Thyroid gland (tissue), 4 donors: ENCODE data around the gene HCST.

Source experiments
- POLR2A ChIP-seq, 2 donors: fragments of 450-650 bp; IDR thresholded peaks; one replicate each; pipeline ENCODE4 v1.6.1; 2017; ENCODE audit warnings: antibody characterized with exemption in 2 of 2, mild to moderate bottlenecking in 2 of 2, moderate library complexity in 1 of 2
- TF ChIP-seq, protein P1 (sequence below), 6 experiments: fragments of 200-600 bp in 3 of 6; fragments of 450-650 bp in 3 of 6; sonication (generic) in 3 of 6; IDR thresholded peaks; one replicate each; pipeline ENCODE4 v1.5.1; 2016 to 2019; ENCODE audit warnings: antibody characterized with exemption in 6 of 6, mild to moderate bottlenecking in 2 of 6, inconsistent platforms in 1 of 6, moderate library complexity in 1 of 6

DNA sequence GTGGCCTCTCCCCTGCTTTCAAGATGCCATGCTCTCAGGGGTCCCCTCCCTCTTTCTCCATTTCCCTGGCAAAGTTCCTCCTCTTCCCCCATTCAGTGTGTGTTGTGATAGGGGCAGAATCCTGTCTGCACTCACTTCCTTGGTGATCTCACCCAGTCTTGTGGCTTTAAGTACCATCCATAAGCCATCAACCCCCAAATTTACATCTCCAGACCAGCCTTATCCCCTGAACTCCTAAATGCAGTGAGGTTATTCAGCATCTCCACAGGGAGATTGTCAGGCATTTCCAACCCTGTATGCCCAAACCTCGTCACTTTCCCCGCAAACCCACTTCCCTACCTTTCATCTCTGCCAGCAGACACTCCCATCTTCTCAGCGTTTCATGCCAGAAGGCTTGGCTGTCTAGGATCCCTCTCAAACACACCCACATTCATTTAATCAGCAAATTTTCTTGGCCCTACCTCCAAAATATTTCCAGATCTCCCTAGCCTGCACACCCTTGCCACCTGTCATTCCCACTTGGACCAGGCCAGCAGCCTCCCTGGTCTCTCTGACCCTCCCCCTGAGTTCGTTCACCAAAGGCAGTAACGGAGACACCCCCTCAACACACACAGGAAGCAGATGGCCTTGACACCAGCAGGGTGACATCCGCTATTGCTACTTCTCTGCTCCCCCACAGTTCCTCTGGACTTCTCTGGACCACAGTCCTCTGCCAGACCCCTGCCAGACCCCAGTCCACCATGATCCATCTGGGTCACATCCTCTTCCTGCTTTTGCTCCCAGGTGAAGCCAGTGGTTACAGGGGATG lies at the start of gene HCST:
- TF ChIP-seq, protein P1, sequence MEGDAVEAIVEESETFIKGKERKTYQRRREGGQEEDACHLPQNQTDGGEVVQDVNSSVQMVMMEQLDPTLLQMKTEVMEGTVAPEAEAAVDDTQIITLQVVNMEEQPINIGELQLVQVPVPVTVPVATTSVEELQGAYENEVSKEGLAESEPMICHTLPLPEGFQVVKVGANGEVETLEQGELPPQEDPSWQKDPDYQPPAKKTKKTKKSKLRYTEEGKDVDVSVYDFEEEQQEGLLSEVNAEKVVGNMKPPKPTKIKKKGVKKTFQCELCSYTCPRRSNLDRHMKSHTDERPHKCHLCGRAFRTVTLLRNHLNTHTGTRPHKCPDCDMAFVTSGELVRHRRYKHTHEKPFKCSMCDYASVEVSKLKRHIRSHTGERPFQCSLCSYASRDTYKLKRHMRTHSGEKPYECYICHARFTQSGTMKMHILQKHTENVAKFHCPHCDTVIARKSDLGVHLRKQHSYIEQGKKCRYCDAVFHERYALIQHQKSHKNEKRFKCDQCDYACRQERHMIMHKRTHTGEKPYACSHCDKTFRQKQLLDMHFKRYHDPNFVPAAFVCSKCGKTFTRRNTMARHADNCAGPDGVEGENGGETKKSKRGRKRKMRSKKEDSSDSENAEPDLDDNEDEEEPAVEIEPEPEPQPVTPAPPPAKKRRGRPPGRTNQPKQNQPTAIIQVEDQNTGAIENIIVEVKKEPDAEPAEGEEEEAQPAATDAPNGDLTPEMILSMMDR (IDR thresholded peaks at IDR 0.05): no peak
- no peak for TF ChIP-seq POLR2A (IDR thresholded peaks at IDR 0.05)
